Lung (tissue), 12 donors: Measurements from ENCODE around the gene PPP1R1A. TPM values are rescaled to one million over a fixed set of nuclear protein-coding genes. Genes with fewer than 3 reads are reported as not detected.

Source experiments
- ATAC-seq: fragments of 200-7000 bp; cut with Tn5 transposase; one replicate; pipeline ENCODE4 v1.9.1; 2020; ENCODE audit warnings: moderate number of reproducible peaks; ENCODE audit not compliant: insufficient read depth, low FRiP score
- DNase-seq, 3 donors: peaks; one replicate each; pipeline ENCODE4 v3.0.0-alpha.2; 2013 to 2017
- H3K27ac ChIP-seq, 2 donors: one replicate each; pipeline ENCODE4 v1.5.1; 2013; ENCODE audit warnings: mild to moderate bottlenecking in 2 of 2, moderate library complexity in 2 of 2, control low read depth in 1 of 2, inconsistent platforms in 1 of 2, low read depth in 1 of 2, low read length in 1 of 2
- H3K27me3 ChIP-seq, 3 donors: one replicate each; pipeline ENCODE4 v1.5.1; 2013; ENCODE audit warnings: low read length in 2 of 3; ENCODE audit not compliant: control insufficient read depth in 3 of 3, insufficient read depth in 3 of 3
- H3K36me3 ChIP-seq, 4 donors: one replicate each; pipeline ENCODE4 v1.5.1; 2013; ENCODE audit warnings: low read length in 4 of 4, mild to moderate bottlenecking in 1 of 4, moderate library complexity in 1 of 4; ENCODE audit not compliant: control insufficient read depth in 4 of 4, insufficient read depth in 4 of 4
- H3K4me1 ChIP-seq, 5 donors: one replicate each; pipeline ENCODE4 v1.5.1; 2013; ENCODE audit warnings: low read length in 5 of 5, mild to moderate bottlenecking in 2 of 5, moderate library complexity in 1 of 5; ENCODE audit not compliant: control insufficient read depth in 5 of 5, insufficient read depth in 5 of 5
- H3K4me3 ChIP-seq: one replicate; pipeline ENCODE4 v1.5.1; 2013; ENCODE audit warnings: mild to moderate bottlenecking, control low read depth, moderate library complexity
- H3K9ac ChIP-seq, 2 donors: one replicate each; pipeline ENCODE4 v1.5.1; 2013; ENCODE audit warnings: low read length in 2 of 2, control low read depth in 1 of 2; ENCODE audit not compliant: insufficient read depth in 1 of 2
- H3K9me3 ChIP-seq, 4 donors: one replicate each; pipeline ENCODE4 v1.5.1; 2013; ENCODE audit warnings: low read length in 3 of 4, mild to moderate bottlenecking in 1 of 4, moderate library complexity in 1 of 4; ENCODE audit not compliant: control insufficient read depth in 4 of 4, insufficient read depth in 3 of 4
- CTCF ChIP-seq: IDR thresholded peaks from 2 replicates; pipeline ENCODE4 v1.5.1; 2012; ENCODE audit warnings: mild to moderate bottlenecking; ENCODE audit errors: control extremely low read depth, extremely low read depth
- WGBS, 2 donors: extraction: QIAGEN DNeasy Blood & Tissue Kit; methylation state at CpG; one replicate each; pipeline ENCODE4 v1.1.7; 2013; 5-methylcytosine and 5-hydroxymethylcytosine counted together
- polyA plus RNA-seq, 2 donors: library from polyadenylated mRNA; stranded (reverse); fragments of 200-250 nt; gene quantifications; one replicate each; pipeline ENCODE4 v1.2.1, GENCODE V29; 2013
- total RNA-seq, 2 donors: library from RNA; depleted of rRNA in 1 of 2; stranded (reverse); fragments of >200 nt in 1 of 2; gene quantifications; one replicate each; pipeline ENCODE4 v1.2.1, GENCODE V29; 2014 to 2021
- donor health status: control.
- donor health status: control.
- donor health status: Bipolar disorder and iron deficiency.
- donor health status: healthy.
- donor health status: DM: yes; HTN: yes; CAD: no.

The PPP1R1A gene
- total and polyA plus RNA-seq, 4 donors, result 0.15 to 0.98 (median 0.69) TPM

- peaks cover 0 to 11% (median 0%) of the 10 kb centered on the region in 5 donors for H3K4me1 ChIP-seq
- no peak overlapping the region for H3K9ac ChIP-seq
- peaks cover 0 to 2% (median 0%) of the 10 kb centered on the region in 4 donors for H3K9me3 ChIP-seq
- TF ChIP-seq CTCF, result no peak
- H3K27me3 ChIP-seq, result peaks cover 0 to 31% (median 26%) of the 10 kb centered on the region in 3 donors
- ATAC-seq (no peak), DNase-seq (no peak)
- no peak overlapping the region for H3K27ac ChIP-seq
- WGBS, 2 donors, result 56 to 80% methylated on average over 2 of the region's 2 CpGs
- H3K4me3 ChIP-seq, result no peak overlapping the region
- peaks cover 0 to 5% (median 0%) of the 10 kb centered on the region in 4 donors for H3K36me3 ChIP-seq
Measured at GRCh38 chr12:54546511-54546910, 41.9 kb downstream of the PPP1R1A start.

- WGBS, 2 donors, result 89 to 97% methylated on average over 7 of the region's 7 CpGs
- ATAC-seq, result no peak
Measured at GRCh38 chr12:54544743-54545142, 43.7 kb downstream of the PPP1R1A start.

GRCh38 chr12:54543526-54543925, 44.9 kb downstream of the PPP1R1A start:
- no peak for DNase-seq
- WGBS, 2 donors, result 83 to 94% methylated on average over 2 of the region's 2 CpGs
- Histone ChIP-seq H3K27me3 (peaks cover 0 to 12% (median 9%) of the 10 kb centered on the region in 3 donors), H3K4me3 (no peak overlapping the region), H3K4me1 (no peaks in the 10 kb centered on the region), H3K36me3 (peaks cover 0 to 5% (median 0%) of the 10 kb centered on the region in 4 donors), H3K9ac (no peak overlapping the region), H3K27ac (no peak overlapping the region), H3K9me3 (no peaks in the 10 kb centered on the region)
- ATAC-seq, result no peak
- no peak for TF ChIP-seq CTCF

More at GRCh38 chr12:54544743-54545142, 43.7 kb downstream of the PPP1R1A start:
- no peak for TF ChIP-seq CTCF
- H3K9me3 ChIP-seq, result no peaks in the 10 kb centered on the region
- no peak overlapping the region for H3K4me3 ChIP-seq
- H3K9ac ChIP-seq, result no peak overlapping the region
- H3K4me1 ChIP-seq, result peaks cover 0 to 6% (median 0%) of the 10 kb centered on the region in 5 donors
- no peak for DNase-seq
- peaks cover 0 to 15% (median 12%) of the 10 kb centered on the region in 3 donors for H3K27me3 ChIP-seq
- H3K36me3 ChIP-seq, result peaks cover 0 to 5% (median 0%) of the 10 kb centered on the region in 4 donors
- H3K27ac ChIP-seq, result no peak overlapping the region
